OCI-LY1 (cell line): Measurements from ENCODE around the gene VIPR2.

Experiments used
- EZH2 ChIP-seq: fragments of 200-600 bp; sonication (generic), shearing (Covaris generic); IDR thresholded peaks from 2 replicates; pipeline ENCODE4 v1.8.0; 2017; ENCODE audit warnings: borderline replicate concordance, mixed run types, mild to moderate bottlenecking, antibody characterized with exemption, low read length, moderate library complexity, mixed read lengths
- TF ChIP-seq, protein P1 (sequence below): fragments of 200-600 bp; sonication (generic), shearing (Covaris generic); IDR thresholded peaks from 2 replicates; pipeline ENCODE4 v1.5.1; 2017; ENCODE audit warnings: mild to moderate bottlenecking, antibody characterized with exemption, low read length, moderate library complexity, mixed read lengths

DNA sequence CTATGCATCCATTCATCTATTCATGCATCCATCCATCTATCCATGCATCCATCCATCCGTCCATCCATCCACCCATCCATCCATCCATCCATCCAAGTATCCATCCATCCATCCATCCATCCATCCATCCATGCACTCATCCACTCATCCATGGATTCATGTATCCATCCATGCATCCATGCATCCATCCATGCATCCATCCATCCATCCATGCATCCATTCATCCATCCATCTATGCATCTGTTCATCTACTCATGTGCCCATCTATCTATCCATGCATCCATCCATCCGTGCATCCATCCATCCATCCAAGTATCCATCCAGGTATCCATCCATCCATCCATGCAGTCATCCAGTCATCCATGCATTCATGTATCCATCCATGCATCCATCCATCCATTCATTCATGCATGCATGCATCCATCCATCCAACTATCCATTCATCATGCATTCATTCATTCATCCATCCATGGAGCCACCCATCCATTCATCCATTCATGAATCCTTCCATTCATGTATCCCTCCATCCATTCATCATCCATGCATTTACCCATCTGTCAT, 156.3 kb downstream of the VIPR2 start:
- TF ChIP-seq, protein P1, sequence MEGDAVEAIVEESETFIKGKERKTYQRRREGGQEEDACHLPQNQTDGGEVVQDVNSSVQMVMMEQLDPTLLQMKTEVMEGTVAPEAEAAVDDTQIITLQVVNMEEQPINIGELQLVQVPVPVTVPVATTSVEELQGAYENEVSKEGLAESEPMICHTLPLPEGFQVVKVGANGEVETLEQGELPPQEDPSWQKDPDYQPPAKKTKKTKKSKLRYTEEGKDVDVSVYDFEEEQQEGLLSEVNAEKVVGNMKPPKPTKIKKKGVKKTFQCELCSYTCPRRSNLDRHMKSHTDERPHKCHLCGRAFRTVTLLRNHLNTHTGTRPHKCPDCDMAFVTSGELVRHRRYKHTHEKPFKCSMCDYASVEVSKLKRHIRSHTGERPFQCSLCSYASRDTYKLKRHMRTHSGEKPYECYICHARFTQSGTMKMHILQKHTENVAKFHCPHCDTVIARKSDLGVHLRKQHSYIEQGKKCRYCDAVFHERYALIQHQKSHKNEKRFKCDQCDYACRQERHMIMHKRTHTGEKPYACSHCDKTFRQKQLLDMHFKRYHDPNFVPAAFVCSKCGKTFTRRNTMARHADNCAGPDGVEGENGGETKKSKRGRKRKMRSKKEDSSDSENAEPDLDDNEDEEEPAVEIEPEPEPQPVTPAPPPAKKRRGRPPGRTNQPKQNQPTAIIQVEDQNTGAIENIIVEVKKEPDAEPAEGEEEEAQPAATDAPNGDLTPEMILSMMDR: no peak
- no peak for TF ChIP-seq EZH2
